GM12878 (cell line): ENCODE data around the gene PARN. TPM values are rescaled to one million over a fixed set of nuclear protein-coding genes. Genes with fewer than 3 reads are reported as not detected.

Source experiments
- BRCA1 ChIP-seq: IDR thresholded peaks from 2 replicates; pipeline ENCODE4 v1.6.1; 2011; ENCODE audit warnings: low read depth, low read length, improper control_type of control experiment
- CHD1 ChIP-seq: IDR thresholded peaks from 2 replicates; pipeline ENCODE4 v1.6.1; 2012; ENCODE audit warnings: low read depth, low read length, improper control_type of control experiment
- CREB1 ChIP-seq: IDR thresholded peaks from 2 replicates; pipeline ENCODE4 v1.6.1; 2012; ENCODE audit warnings: low read depth, mild to moderate bottlenecking, inconsistent platforms
- FOXK2 ChIP-seq: fragments of 450-650 bp; IDR thresholded peaks from 2 replicates; pipeline ENCODE4 v1.6.1; 2017; ENCODE audit warnings: mild to moderate bottlenecking, moderate library complexity
- HCFC1 ChIP-seq: fragments of 150-350 bp; IDR thresholded peaks from 2 replicates; pipeline ENCODE4 v1.6.1; 2014; ENCODE audit warnings: low read length
- IRF3 ChIP-seq: fragments of 450-650 bp; IDR thresholded peaks from 2 replicates; pipeline ENCODE4 v1.6.1; 2014; ENCODE audit warnings: mild to moderate bottlenecking
- JUND ChIP-seq: IDR thresholded peaks from 2 replicates; pipeline ENCODE4 v1.6.1; 2012; ENCODE audit warnings: low read depth, mild to moderate bottlenecking, low read length, improper control_type of control experiment, moderate library complexity
- MEF2A ChIP-seq: IDR thresholded peaks from 2 replicates; pipeline ENCODE4 v1.6.1; 2011; ENCODE audit warnings: low read depth, mild to moderate bottlenecking, low read length, moderate library complexity; ENCODE audit not compliant: insufficient read depth
- MTA2 ChIP-seq: fragments of 450-650 bp; IDR thresholded peaks from 2 replicates; pipeline ENCODE4 v1.6.1; 2016; ENCODE audit warnings: low read depth, mild to moderate bottlenecking, moderate library complexity
- NKRF ChIP-seq: fragments of 450-650 bp; conservative IDR thresholded peaks from 2 replicates; pipeline ENCODE4 v1.6.1; 2017; ENCODE audit warnings: mild to moderate bottlenecking, moderate library complexity
- RAD51 ChIP-seq: fragments of 450-650 bp; IDR thresholded peaks from 2 replicates; pipeline ENCODE4 v1.6.1; 2016; ENCODE audit warnings: moderate library complexity, mild to moderate bottlenecking, inconsistent platforms
- RB1 ChIP-seq: fragments of 450-650 bp; formaldehyde crosslinking; IDR thresholded peaks from 2 replicates; pipeline ENCODE4 v1.6.1; 2017; ENCODE audit warnings: mild to moderate bottlenecking, borderline replicate concordance
- RCOR1 ChIP-seq: conservative IDR thresholded peaks from 2 replicates; pipeline ENCODE4 v1.6.1; 2012; ENCODE audit warnings: low read depth, low read length, improper control_type of control experiment
- REST ChIP-seq: IDR thresholded peaks from 2 replicates; pipeline ENCODE4 v1.6.1; 2012; ENCODE audit warnings: mild to moderate bottlenecking, low read depth, low read length
- SKIL ChIP-seq: fragments of 450-650 bp; IDR thresholded peaks from 2 replicates; pipeline ENCODE4 v1.6.1; 2017; ENCODE audit warnings: mild to moderate bottlenecking, low read depth, inconsistent platforms; ENCODE audit not compliant: poor library complexity, severe bottlenecking
- TCF12 ChIP-seq: IDR thresholded peaks from 2 replicates; pipeline ENCODE4 v1.6.1; 2011; ENCODE audit warnings: low read depth, mild to moderate bottlenecking, low read length
- TCF3 ChIP-seq: IDR thresholded peaks from 2 replicates; pipeline ENCODE4 v1.6.1; 2012; ENCODE audit warnings: low read depth, mild to moderate bottlenecking, low read length, borderline replicate concordance; ENCODE audit not compliant: insufficient read depth
- YBX1 ChIP-seq: fragments of 450-650 bp; IDR thresholded peaks from 2 replicates; pipeline ENCODE4 v1.6.1; 2016; ENCODE audit warnings: antibody characterized with exemption
- ZBED1 ChIP-seq: IDR thresholded peaks from 2 replicates; pipeline ENCODE4 v1.6.1; 2016; ENCODE audit warnings: borderline replicate concordance
- ZNF207 ChIP-seq: fragments of 450-650 bp; IDR thresholded peaks from 2 replicates; pipeline ENCODE4 v1.6.1; 2014; ENCODE audit warnings: antibody characterized with exemption, mild to moderate bottlenecking, borderline replicate concordance
- ZNF274 ChIP-seq: IDR thresholded peaks from one replicate; pipeline ENCODE4 v1.8.0; 2011; ENCODE audit not compliant: insufficient read length, insufficient read depth
- polyA plus RNA-seq, 11 experiments: library from polyadenylated mRNA; depleted of rRNA in 4 of 11; unstranded in 6 of 11; stranded (reverse) in 5 of 11; fragments of >200 nt; fragmentation: Nextera tagmentation in 4 of 11; fragmentation: Illumina TruSeq in 1 of 11; extraction: Ambion mirVana in 4 of 11; extraction: Trizol in 1 of 11; gene quantifications; 1 replicate in 1 of 11; 2 replicates in 10 of 11; pipeline versions ENCODE4 v1.2.1 to v1.2.3, GENCODE V29; 2011 to 2016; ENCODE audit warnings: inconsistent platforms in 2 of 11, missing spikeins in 2 of 11, low read depth in 1 of 11
- total RNA-seq, 4 experiments: library from RNA; depleted of rRNA in 3 of 4; stranded (reverse); fragments of >200 nt in 3 of 4; fragmentation: Illumina TruSeq in 1 of 4; extraction: Trizol in 1 of 4; gene quantifications; 2 replicates each; pipeline versions ENCODE4 v1.2.1 to v1.2.3, GENCODE V29; 2013 to 2021

PARN gene
- total and polyA plus RNA-seq, 10 of the 15 experiments (the other 5 are each of a cell fraction or from before 2014, with no cell fraction given) = 15.6 to 77.3 (median 47.7) TPM

GRCh38 chr16:14632693-14633569 lies 2.9 kb upstream of the PARN start, which contains the start of gene BFAR (continued):
- TF ChIP-seq IRF3 (no peak), ZBED1 (no peak), REST (0 out of 2 replicates have a peak, but pooled peaks have one; percentile 25), CHD1 (no peak), RAD51 (peak; percentile 82), MEF2A (no peak), HCFC1 (peak; percentile 55; the same call in 1 of the 2 replicates), NKRF (peak; percentile 61), FOXK2 (no peak; the same call in 1 of the 2 replicates), MTA2 (no peak), YBX1 (no peak), RCOR1 (no peak), ZNF274 (no peak), ZNF207 (no peak), JUND (0 out of 2 replicates have a peak, but pooled peaks have one; percentile 15), BRCA1 (no peak), TCF12 (peak; percentile 56; the same call in 1 of the 2 replicates), SKIL (no peak), RB1 (no peak), CREB1 (peak; percentile 84), TCF3 (peak; percentile 82; the same call in 1 of the 2 replicates)
